Measurements from ENCODE around the gene AASDHPPT.
"Not testable (repeated sequence)": the region's sequence is repeated elsewhere in the genome, so short reads cannot be mapped to it uniquely, and the experiment has no call there.

The AASDHPPT gene

GRCh38 chr11:106043540-106043939, 33.9 kb upstream of the AASDHPPT start:
- no peak overlapping the region for H3K4me3 Mint-ChIP-seq
- H3K27me3 Mint-ChIP-seq (ENCODE audit: low read depth, poor library complexity) = no peaks in the 10 kb centered on the region
- DNase-seq = no peak
- no peaks in the 10 kb centered on the region for H3K4me1 Mint-ChIP-seq
- H3K27ac Mint-ChIP-seq = no peak overlapping the region
- no peaks in the 10 kb centered on the region for H3K9me3 Mint-ChIP-seq
- no peaks in the 10 kb centered on the region for H3K36me3 Mint-ChIP-seq (ENCODE audit: low read depth)
- TF ChIP-seq, protein P1, sequence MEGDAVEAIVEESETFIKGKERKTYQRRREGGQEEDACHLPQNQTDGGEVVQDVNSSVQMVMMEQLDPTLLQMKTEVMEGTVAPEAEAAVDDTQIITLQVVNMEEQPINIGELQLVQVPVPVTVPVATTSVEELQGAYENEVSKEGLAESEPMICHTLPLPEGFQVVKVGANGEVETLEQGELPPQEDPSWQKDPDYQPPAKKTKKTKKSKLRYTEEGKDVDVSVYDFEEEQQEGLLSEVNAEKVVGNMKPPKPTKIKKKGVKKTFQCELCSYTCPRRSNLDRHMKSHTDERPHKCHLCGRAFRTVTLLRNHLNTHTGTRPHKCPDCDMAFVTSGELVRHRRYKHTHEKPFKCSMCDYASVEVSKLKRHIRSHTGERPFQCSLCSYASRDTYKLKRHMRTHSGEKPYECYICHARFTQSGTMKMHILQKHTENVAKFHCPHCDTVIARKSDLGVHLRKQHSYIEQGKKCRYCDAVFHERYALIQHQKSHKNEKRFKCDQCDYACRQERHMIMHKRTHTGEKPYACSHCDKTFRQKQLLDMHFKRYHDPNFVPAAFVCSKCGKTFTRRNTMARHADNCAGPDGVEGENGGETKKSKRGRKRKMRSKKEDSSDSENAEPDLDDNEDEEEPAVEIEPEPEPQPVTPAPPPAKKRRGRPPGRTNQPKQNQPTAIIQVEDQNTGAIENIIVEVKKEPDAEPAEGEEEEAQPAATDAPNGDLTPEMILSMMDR (IDR thresholded peaks at IDR 0.05) = no peak

DNA sequence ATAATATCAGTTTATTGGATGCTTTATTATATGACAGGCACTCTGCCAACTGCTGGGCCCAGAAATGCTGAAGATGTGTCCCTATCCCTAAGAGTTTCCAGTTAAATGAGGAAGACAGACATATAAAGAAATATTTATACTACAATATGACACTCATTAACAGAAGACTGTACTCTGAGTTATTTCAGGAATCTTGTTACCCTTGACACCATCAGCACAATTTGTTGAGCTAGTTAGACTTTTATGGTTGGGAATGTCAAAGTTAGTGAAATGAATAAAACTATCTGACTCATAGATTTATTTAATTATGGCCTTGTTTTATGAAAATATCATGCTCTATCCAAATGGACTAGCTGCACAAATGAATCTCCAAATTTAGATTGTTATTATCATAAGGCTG, 29.8 kb upstream of the AASDHPPT start:
- DNase-seq = no peak
- Mint-ChIP-seq H3K4me1 (no peaks in the 10 kb centered on the region), H3K4me3 (no peak overlapping the region), H3K27ac (no peak overlapping the region), H3K36me3 (ENCODE audit: low read depth) (no peaks in the 10 kb centered on the region), H3K9me3 (no peaks in the 10 kb centered on the region), H3K27me3 (ENCODE audit: low read depth, poor library complexity) (no peaks in the 10 kb centered on the region)
- TF ChIP-seq, protein P1 (IDR thresholded peaks at IDR 0.05) = no peak

GRCh38 chr11:106049727-106050476, 27.6 kb upstream of the AASDHPPT start:
- H3K36me3 Mint-ChIP-seq (ENCODE audit: low read depth) = no peaks in the 10 kb centered on the region
- no peaks in the 10 kb centered on the region for H3K27me3 Mint-ChIP-seq (ENCODE audit: low read depth, poor library complexity)
- H3K4me3 Mint-ChIP-seq = no peak overlapping the region
- no peaks in the 10 kb centered on the region for H3K9me3 Mint-ChIP-seq
- H3K4me1 Mint-ChIP-seq = no peaks in the 10 kb centered on the region
- H3K27ac Mint-ChIP-seq = no peak overlapping the region
- no peak for DNase-seq
- TF ChIP-seq, protein P1 (IDR thresholded peaks at IDR 0.05) = no peak

DNA sequence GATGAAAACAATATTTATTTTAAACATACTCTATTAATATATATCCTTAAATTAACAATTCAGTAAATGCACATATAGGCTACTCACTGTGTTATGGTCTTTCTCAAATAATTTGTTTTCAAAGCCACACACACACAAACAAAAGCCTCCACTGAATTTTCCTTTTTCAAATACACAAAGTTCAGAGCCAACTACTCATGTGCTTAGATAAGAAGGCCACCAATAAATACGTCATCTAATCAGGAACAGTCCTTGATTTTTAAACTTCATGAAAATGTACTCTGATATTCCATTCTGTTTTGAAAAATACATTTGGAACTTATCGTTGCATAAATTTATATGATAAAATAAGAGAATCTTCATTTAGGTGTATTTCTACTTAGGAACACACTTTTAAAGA, 26.4 kb upstream of the AASDHPPT start:
- Mint-ChIP-seq H3K4me3 (no peak overlapping the region), H3K27ac (no peak overlapping the region), H3K36me3 (ENCODE audit: low read depth) (no peaks in the 10 kb centered on the region), H3K27me3 (ENCODE audit: low read depth, poor library complexity) (no peaks in the 10 kb centered on the region), H3K9me3 (no peaks in the 10 kb centered on the region), H3K4me1 (no peaks in the 10 kb centered on the region)
- DNase-seq = no peak
- TF ChIP-seq, protein P1 (IDR thresholded peaks at IDR 0.05) = no peak

DNA sequence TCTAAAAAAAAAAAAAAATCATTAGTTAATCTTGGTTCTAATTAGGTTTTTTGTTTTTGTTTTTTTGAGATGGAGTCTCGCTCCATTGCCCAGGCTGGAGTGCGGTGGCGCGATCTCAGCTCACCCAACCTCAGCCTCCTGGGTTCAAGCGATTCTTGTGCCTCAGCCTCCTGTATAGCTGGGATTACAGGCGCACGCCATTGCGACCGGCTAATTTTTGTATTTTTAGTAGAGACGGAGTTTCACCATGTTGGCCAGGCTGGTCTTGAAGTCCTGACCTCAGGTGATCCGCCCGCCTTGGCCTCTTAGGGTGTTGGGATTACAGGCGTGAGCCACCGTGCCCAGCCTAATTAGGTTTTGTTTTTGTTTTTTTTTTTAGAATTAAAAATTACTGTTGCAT, 19.1 kb upstream of the AASDHPPT start:
- not testable (repeated sequence) for DNase-seq; H3K9me3 Mint-ChIP-seq; H3K27ac Mint-ChIP-seq; H3K27me3 Mint-ChIP-seq (ENCODE audit: low read depth, poor library complexity); H3K4me3 Mint-ChIP-seq; H3K36me3 Mint-ChIP-seq (ENCODE audit: low read depth); H3K4me1 Mint-ChIP-seq

GRCh38 chr11:106059617-106060016, 17.8 kb upstream of the AASDHPPT start:
- peaks cover 3% of the 10 kb centered on the region for H3K27me3 Mint-ChIP-seq (ENCODE audit: low read depth, poor library complexity)

More at GRCh38 chr11:106059617-106060016, 17.8 kb upstream of the AASDHPPT start:
- Mint-ChIP-seq H3K4me3 (no peak overlapping the region), H3K4me1 (no peaks in the 10 kb centered on the region), H3K27ac (no peak overlapping the region), H3K36me3 (ENCODE audit: low read depth) (peaks cover 5% of the 10 kb centered on the region), H3K9me3 (no peaks in the 10 kb centered on the region)
- TF ChIP-seq, protein P1 (IDR thresholded peaks at IDR 0.05) = no peak
- DNase-seq = no peak

Data from nephron progenitor cell (in vitro differentiated cells).